ENCODE measurements around the gene VPS26A.

DNA sequence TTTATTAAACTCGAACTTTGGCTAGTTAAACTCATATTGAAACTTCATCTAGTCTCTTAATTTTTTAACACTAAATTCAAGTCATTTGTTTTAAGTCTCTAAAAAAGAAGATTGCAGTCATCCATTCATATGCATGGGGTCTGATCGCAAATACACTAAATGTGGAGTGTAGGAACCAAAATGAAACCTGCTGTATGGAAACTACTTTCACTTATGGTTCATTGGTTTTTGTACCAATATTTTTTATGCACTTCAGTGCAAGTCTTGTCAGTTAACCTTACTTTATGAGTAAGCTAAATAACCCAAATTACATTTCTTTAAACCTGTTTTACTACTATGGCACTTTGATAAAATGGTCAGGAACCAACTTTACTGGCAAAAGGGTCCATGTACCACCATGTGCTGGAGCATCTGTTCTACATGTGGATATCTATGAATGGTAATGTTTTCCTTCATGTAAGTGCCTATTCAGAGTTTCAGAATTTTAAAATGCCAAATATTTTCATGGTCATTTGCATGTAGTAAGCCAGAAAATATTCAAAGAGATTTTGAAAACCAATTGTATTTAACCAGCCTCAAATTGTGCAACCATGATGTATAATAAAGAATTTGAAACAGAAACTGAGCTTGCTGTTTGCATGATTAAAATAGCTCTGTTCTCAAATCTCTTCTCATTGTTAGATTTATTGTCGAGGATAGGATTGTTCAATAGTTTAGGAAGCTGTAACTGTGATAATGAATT, 48.4 kb downstream of the VPS26A start:
- TF ChIP-seq EZH2 (IDR thresholded peaks at IDR 0.05; ENCODE audit: borderline replicate concordance, low read depth, low read length, severe bottlenecking) = no peak
- TF ChIP-seq, protein P1, sequence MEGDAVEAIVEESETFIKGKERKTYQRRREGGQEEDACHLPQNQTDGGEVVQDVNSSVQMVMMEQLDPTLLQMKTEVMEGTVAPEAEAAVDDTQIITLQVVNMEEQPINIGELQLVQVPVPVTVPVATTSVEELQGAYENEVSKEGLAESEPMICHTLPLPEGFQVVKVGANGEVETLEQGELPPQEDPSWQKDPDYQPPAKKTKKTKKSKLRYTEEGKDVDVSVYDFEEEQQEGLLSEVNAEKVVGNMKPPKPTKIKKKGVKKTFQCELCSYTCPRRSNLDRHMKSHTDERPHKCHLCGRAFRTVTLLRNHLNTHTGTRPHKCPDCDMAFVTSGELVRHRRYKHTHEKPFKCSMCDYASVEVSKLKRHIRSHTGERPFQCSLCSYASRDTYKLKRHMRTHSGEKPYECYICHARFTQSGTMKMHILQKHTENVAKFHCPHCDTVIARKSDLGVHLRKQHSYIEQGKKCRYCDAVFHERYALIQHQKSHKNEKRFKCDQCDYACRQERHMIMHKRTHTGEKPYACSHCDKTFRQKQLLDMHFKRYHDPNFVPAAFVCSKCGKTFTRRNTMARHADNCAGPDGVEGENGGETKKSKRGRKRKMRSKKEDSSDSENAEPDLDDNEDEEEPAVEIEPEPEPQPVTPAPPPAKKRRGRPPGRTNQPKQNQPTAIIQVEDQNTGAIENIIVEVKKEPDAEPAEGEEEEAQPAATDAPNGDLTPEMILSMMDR (IDR thresholded peaks at IDR 0.05; ENCODE audit: borderline replicate concordance, extremely low read depth, low read length, poor library complexity, severe bottlenecking) = no peak

Data from DND-41 (cell line).